ENCODE measurements around the gene CD70.
"Not testable (repeated sequence)": the region's sequence is repeated elsewhere in the genome, so short reads cannot be mapped to it uniquely, and the experiment has no call there.

CD70 gene

DNA sequence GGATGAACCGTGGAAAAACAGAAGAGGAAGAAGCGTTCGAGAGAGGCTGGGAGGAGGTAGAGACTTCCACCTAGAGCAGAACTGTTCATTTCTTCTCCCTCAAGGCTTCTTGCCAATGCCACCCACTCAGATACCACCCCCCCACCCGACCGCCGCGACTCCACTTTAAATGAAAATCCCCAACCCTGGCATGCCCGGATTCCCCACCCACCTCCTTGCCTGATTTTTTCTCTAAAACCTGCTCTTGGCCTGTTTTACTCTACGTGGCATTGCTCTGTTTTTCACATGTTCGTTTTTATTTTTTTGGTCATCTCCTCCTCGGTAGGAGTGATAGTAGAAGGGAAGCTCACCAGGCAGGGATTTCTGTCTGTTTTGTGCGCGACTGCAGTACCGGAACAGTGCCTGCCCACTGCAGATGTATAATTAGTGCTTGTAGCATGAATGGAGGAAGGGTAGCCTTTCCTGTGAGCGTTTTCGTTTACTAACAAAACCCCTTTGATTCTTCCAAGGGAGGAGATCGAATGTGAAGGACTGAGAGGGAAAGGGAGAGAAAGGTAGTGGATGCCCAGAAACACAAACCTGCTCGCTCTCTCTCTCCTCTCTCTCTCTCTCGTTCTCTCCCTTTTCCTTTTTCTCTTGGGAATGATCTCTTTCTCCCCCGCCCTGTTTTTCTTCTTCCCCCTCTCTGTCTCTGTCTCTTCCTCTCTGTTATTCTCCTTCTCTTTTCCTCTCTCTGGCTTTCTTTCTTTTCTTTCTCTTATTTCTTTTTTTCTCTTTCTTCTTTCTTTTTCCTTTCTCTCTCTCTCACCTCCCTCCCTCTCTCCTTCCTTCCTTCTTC, 2.2 kb downstream of the CD70 start:
- peak; percentile 91 for FAIRE-seq
- TF ChIP-seq POLR2A (IDR thresholded peaks at IDR 0.05; ENCODE audit: low read depth, low read length) (peak; percentile 21; the same call in 1 of the 2 replicates), POLR2AphosphoS5 (IDR thresholded peaks at IDR 0.05; ENCODE audit: low read depth, low read length) (peak; percentile 51; the same call in 1 of the 2 replicates), TAF1 (IDR thresholded peaks at IDR 0.05; ENCODE audit: borderline replicate concordance, low read depth, low read length) (0 out of 2 replicates have a peak, but pooled peaks have one; percentile 30)
- DNase-seq (ENCODE audit: insufficient read length), result no peak

DNA sequence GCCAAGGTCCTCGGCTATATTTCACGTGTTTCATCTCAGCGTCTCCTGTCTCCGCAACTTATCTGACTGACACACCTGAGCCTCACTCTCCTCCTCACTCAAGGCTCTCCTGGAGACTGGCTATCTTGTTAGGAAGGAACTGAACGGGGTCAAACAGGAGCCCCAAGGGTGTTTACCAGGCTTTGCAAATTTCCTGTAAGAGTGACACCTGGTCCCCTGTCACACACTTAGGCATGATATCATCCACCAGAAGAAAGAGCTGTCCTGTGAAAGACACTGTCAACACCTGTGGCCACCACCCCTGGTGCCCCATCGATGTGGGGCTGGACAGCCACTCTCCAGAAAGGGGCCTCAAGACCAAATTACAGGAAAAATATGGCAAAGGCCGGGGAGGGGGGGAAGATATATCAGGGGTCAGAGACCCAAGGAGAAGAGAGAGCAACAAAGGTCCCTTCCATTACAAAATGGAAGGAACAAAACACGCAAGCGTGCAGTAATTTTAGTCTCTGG, 2.9 kb downstream of the CD70 start:
- TF ChIP-seq POLR2AphosphoS5 (IDR thresholded peaks at IDR 0.05; ENCODE audit: low read depth, low read length) (no peak), TAF1 (IDR thresholded peaks at IDR 0.05; ENCODE audit: borderline replicate concordance, low read depth, low read length) (no peak), POLR2A (IDR thresholded peaks at IDR 0.05; ENCODE audit: low read depth, low read length) (no peak; the same call in 1 of the 2 replicates)
- peak; percentile 84 for FAIRE-seq
- peak; percentile 25 for DNase-seq (ENCODE audit: insufficient read length)

DNA sequence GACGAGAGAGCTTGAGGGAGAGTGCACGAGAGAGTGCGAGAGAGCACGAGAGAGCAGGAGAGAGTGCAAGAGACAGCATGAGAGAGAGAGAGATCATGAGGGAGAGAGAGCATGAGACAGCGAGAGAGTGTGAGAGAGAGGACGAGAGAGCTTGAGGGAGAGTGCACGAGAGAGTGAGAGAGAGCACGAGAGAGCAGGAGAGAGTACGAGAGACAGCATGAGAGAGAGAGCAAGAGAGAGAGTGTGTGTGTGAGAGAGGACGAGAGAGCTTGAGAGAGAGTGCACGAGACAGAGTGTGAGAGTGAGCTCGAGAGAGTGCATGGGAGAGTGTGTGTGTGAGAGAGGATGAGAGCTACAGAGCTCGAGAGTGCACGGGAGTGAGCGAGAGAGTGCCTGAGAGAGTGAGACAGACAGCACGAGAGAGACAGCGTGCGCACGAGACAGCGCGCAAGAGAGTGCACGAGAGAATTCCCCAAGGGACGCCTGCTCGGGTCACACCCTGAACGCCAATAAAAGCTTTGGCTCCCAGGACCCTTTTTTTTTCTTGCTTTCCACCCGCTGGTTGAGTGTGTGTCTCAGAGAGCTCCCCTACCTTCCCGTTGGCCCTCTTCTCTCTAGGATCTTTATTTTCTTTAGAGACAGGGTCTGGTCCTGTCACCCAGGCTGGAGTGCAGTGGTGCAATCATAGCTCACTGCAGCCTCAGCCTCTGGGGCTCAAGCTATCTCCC, 3.7 kb downstream of the CD70 start:
- peak; percentile 83 for FAIRE-seq
- peak; percentile 26 for DNase-seq (ENCODE audit: insufficient read length)
- peak; percentile 84 for TF ChIP-seq POLR2AphosphoS5 (IDR thresholded peaks at IDR 0.05; ENCODE audit: low read depth, low read length)
- 0 out of 2 replicates have a peak, but pooled peaks have one; percentile 65 for TF ChIP-seq POLR2A (IDR thresholded peaks at IDR 0.05; ENCODE audit: low read depth, low read length)
- TF ChIP-seq TAF1 (IDR thresholded peaks at IDR 0.05; ENCODE audit: borderline replicate concordance, low read depth, low read length), result no peak

DNA sequence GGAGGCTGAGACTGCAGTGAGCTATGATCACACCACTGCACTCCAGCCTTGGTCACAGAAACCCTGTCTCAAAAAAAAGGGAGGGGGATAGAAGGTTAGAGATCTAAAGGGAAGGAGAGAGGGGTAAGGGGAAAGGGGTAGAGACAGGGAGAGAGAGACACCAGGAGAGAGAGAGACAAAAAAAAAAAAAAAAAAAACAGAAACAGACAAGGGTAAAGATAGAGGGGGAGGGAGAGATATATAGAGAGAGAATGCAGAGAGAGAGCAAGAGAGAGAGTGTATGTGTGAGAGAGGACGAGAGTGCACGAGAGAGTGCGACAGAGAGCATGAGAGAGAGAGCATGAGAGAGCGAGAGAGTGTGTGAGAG, 4.2 kb downstream of the CD70 start:
- no peak for FAIRE-seq
- no peak for DNase-seq (ENCODE audit: insufficient read length)
- TF ChIP-seq POLR2AphosphoS5 (IDR thresholded peaks at IDR 0.05; ENCODE audit: low read depth, low read length) (no peak), TAF1 (IDR thresholded peaks at IDR 0.05; ENCODE audit: borderline replicate concordance, low read depth, low read length) (no peak), POLR2A (IDR thresholded peaks at IDR 0.05; ENCODE audit: low read depth, low read length) (no peak)

DNA sequence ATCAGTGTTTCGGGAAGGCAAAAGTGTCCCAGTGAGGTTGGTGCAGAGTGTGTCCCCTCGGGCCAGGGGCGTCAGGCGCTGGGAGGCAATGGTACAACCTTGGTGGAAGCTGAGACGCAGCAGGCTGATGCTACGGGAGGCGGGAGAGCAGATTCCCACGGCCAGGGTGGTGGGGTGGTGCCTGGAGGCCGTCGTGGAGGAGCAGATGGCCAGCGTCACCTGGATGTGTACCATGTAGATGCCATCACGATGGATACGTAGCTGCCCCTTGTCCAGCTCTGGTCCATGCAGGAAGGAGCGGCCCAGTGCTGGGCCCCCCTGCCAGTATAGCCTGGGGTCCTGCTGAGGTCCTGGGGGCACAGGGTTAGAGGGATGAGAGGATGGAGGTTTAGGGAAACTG, 4.9 kb downstream of the CD70 start:
- TF ChIP-seq TAF1 (IDR thresholded peaks at IDR 0.05; ENCODE audit: borderline replicate concordance, low read depth, low read length) (no peak), POLR2A (IDR thresholded peaks at IDR 0.05; ENCODE audit: low read depth, low read length) (peak; percentile 49; the same call in 1 of the 2 replicates)
- DNase-seq (ENCODE audit: insufficient read length), result no peak
- FAIRE-seq, result no peak

DNA sequence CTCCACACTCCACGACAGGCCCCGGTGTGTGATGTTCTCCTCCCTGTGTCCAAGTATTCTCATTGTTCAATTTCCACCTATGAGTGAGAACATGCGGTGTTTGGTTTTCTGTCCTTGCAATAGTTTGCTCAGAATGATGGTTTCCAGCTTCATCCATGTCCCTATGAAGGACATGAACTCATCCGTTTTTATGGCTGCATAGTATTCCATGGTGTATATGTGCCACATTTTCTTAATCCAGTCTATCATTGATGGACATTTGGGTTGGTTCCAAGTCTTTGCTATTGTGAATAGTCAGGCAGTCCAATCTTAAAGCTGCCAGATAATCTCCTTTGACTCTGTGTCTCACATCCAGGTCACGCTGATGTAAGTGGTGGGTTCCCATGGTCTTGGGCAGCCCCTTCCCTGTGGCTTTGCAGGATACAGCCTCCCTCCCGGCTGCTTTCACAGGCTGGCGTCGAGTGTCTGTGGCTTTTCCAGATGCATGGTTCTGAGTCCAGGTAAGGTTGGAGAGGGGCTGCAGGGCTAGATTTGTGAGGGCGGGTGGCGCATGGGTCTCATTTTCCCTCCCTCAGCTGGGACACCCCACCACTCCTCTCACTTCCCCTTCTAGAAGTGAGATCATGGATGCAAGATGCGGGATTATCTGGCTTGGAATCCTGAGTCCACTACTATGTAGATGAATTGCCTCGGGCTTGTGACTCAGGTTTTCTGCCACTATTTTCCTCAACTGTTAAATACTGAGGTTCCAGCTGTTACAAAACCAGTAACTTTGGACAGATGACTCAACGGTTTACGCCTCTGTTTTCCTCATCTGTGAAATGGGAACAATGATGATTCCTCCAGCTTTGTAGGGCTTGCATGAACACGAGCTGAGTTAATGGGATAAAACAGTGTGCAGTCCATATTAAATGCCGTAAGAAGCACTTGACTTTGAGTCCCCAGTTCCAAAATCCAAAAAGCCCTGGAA, 8.2 kb downstream of the CD70 start:
- not testable (repeated sequence) for DNase-seq (ENCODE audit: insufficient read length); FAIRE-seq

DNA sequence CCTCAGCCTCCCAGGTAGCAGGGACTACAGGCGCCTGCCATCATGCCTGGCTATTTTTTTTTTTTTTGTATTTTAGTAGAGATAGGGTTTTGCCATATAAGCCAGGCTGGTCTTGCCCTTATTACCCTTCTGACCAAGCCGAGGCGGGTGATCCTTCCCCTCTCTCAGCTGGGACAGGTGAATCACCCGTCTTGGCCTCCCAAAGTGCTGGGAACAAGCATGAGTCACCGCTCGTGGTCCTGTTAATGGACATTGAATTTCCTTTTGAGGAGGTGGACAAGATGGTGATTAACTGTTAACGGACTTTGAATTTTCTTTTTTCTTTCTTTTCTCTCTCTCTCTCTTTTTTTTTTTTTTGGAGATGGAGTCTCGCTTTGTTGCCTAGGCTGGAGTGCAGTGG, 10.6 kb downstream of the CD70 start:
- no peak for DNase-seq (ENCODE audit: insufficient read length)
- peak; percentile 33 for FAIRE-seq
- TF ChIP-seq TAF1 (IDR thresholded peaks at IDR 0.05; ENCODE audit: borderline replicate concordance, low read depth, low read length) (no peak), POLR2AphosphoS5 (IDR thresholded peaks at IDR 0.05; ENCODE audit: low read depth, low read length) (no peak), POLR2A (IDR thresholded peaks at IDR 0.05; ENCODE audit: low read depth, low read length) (no peak)

DNA sequence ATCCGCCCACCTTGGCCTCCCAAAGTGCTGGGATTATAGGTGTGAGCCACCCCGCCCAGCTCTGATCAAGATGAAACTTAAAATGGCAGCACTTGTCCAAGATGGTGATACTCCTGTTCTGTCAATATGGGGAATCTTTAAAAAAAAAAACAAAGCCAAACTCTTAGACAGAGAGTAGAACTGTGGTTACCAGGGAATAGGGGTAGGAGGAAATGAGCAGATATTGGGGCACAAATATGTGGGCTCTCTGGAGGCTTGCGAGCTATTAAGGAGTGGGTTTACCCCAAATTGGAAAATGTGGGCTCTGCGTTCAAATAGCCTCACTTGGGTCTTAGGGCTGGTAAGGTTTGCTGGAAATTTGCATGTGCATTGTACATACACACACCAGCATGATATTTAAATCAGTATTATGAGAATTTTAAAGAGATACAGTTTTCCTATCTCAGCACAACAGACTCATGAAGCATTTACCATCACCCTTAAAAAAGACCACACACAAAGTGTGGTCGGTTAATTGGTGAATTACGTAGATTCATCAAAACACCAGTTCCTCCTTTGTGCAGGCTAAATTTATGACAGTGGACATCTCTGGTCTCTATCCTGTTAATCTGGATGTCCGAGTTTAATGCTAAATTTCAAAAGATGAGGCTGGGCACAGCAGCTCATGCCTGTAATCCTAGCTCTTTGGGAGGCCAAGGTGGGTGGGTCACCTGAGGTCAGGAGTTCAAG, 11.3 kb downstream of the CD70 start:
- no peak for DNase-seq (ENCODE audit: insufficient read length)
- no peak for FAIRE-seq
- TF ChIP-seq POLR2AphosphoS5 (IDR thresholded peaks at IDR 0.05; ENCODE audit: low read depth, low read length) (no peak), TAF1 (IDR thresholded peaks at IDR 0.05; ENCODE audit: borderline replicate concordance, low read depth, low read length) (no peak), POLR2A (IDR thresholded peaks at IDR 0.05; ENCODE audit: low read depth, low read length) (no peak)

DNA sequence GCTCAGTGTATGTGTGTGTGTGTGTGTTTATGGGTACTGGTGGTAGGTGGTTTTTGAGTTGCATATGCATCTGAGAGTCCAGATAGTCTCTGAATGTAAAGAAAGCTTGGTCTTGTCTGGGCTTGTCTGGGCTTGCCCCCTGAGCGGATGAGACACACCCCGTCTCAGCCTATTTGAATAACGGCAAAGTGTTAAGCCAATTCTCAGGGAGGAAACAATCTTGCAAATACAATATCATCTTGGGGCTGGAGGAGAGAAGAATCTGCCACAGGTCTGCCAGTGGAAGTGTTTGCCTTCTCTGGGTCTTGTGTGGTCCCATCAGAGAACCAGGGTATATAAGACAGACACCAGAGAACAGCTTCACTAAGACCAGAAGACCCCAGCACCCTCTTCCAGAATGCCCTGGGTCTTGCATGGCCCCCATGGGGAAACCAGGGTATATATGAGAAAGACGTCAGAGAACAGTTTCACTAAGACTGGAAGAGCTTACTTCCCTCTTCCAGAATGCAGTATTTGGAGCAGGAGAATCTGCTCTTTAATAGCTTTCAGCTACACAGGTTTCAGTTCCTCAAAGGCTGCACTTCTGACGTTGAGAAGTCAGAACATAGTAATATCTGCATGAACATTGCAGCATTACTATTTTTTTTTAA, 13.3 kb downstream of the CD70 start:
- DNase-seq (ENCODE audit: insufficient read length) (no peak), FAIRE-seq (peak; percentile 91)
- TF ChIP-seq TAF1 (IDR thresholded peaks at IDR 0.05; ENCODE audit: borderline replicate concordance, low read depth, low read length) (no peak), POLR2A (IDR thresholded peaks at IDR 0.05; ENCODE audit: low read depth, low read length) (peak; percentile 66), POLR2AphosphoS5 (IDR thresholded peaks at IDR 0.05; ENCODE audit: low read depth, low read length) (peak; percentile 67)

DNA sequence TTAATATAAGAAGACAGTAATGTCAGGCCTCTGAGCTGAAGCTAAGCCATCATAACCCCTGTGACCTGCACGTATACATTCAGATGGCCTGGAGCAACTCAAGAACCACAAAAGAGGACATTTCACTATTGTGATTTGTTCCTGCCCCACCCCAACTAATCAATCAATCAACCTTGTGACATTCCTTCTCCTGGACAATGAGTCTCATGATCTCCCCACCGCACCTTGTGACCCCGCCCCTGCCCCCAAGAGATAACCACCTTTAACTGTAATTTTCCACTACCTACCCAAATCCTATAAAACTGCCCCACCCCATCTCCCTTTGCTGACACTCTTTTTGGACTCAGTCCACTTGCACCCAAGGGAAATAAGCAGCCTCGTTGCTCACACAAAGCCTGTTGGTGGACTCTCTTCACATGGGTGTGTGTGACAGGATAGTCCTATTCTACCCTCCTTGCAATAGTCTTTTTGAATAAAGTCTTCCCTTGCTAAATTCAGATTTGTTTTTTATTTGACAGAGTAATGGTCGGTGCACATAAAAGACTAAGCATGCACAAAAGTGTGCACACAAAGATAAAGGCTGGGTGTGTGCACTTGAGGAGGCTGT, 14.0 kb downstream of the CD70 start:
- TF ChIP-seq TAF1 (IDR thresholded peaks at IDR 0.05; ENCODE audit: borderline replicate concordance, low read depth, low read length), result 0 out of 2 replicates have a peak, but pooled peaks have one; percentile 32
- no peak for TF ChIP-seq POLR2AphosphoS5 (IDR thresholded peaks at IDR 0.05; ENCODE audit: low read depth, low read length)
- TF ChIP-seq POLR2A (IDR thresholded peaks at IDR 0.05; ENCODE audit: low read depth, low read length), result no peak
- FAIRE-seq (no peak), DNase-seq (ENCODE audit: insufficient read length) (no peak)
